IMR-90 (cell line): ENCODE data around the gene LCN2. TPM values are rescaled to one million over a fixed set of nuclear protein-coding genes. Genes with fewer than 3 reads are reported as not detected.

Source experiments
- ATAC-seq: fragments of 200-7000 bp; cut with Tn5 transposase; 2 replicates; pipeline ENCODE4 v1.9.1; 2020; ENCODE audit warnings: low read depth, mild to moderate bottlenecking, moderate library complexity
- BruUV-seq: library from RNA; stranded (reverse); fragments of 400-500 nt; replicated peaks from 2 replicates; lab custom pipeline; 2021; lab: Mats Ljungman, UMichigan
- CTCF ChIA-PET: fragments of 300-600 bp; formaldehyde crosslinking; extraction: SDS; loops from one replicate; lab custom pipeline; 2021; ENCODE audit warnings: antibody characterized with exemption; lab: Yijun Ruan, JAX
- POLR2A ChIA-PET: fragments of 300-600 bp; sonication (Branson Sonifier 250); formaldehyde crosslinking; loops from one replicate; lab custom pipeline; 2022; ENCODE audit warnings: antibody characterized with exemption; ENCODE audit not compliant: unreplicated experiment; lab: Charles Lee
- DNase-seq: peaks from one replicate; pipeline ENCODE4 v3.0.0; 2013
- H2AFZ ChIP-seq: replicated peaks from 2 replicates; pipeline ENCODE3; 2013; ENCODE audit warnings: low read length, mild to moderate bottlenecking; ENCODE audit not compliant: poor library complexity
- H2AK5ac ChIP-seq: 2 replicates; pipeline ENCODE4 v1.6.1; 2013; ENCODE audit warnings: low read depth, low read length, inconsistent platforms
- H2AK9ac ChIP-seq: replicated peaks from 2 replicates; pipeline ENCODE3; 2013; ENCODE audit warnings: mild to moderate bottlenecking, low read depth, low read length, moderate library complexity; ENCODE audit not compliant: poor library complexity
- H2BK120ac ChIP-seq: 2 replicates; pipeline ENCODE4 v1.6.1; 2013; ENCODE audit warnings: low read depth, low read length, inconsistent platforms
- H2BK15ac ChIP-seq: 3 replicates; pipeline ENCODE4 v1.6.1; 2013; ENCODE audit warnings: low read depth, low read length, inconsistent platforms
- H2BK20ac ChIP-seq: 2 replicates; pipeline ENCODE4 v1.6.1; 2013; ENCODE audit warnings: low read depth, mild to moderate bottlenecking, inconsistent platforms, low read length, moderate library complexity
- H2BK5ac ChIP-seq: 2 replicates; pipeline ENCODE4 v1.6.1; 2013; ENCODE audit warnings: mild to moderate bottlenecking, low read depth, low read length, inconsistent platforms; ENCODE audit not compliant: poor library complexity, severe bottlenecking
- H3K14ac ChIP-seq: replicated peaks from 2 replicates; pipeline ENCODE4 v1.6.1; 2013; ENCODE audit warnings: low read depth, low read length, inconsistent platforms
- H3K18ac ChIP-seq: 2 replicates; pipeline ENCODE4 v1.6.1; 2013; ENCODE audit warnings: low read depth, low read length, control low read depth
- H3K23ac ChIP-seq: 2 replicates; pipeline ENCODE4 v1.6.1; 2013; ENCODE audit warnings: low read depth, low read length, inconsistent platforms
- H3K27ac ChIP-seq: 2 replicates; pipeline ENCODE4 v1.5.1; 2013; ENCODE audit warnings: mild to moderate bottlenecking, control low read depth, low read length; ENCODE audit not compliant: insufficient read depth
- H3K27me3 ChIP-seq: 2 replicates; pipeline ENCODE4 v1.6.1; 2013; ENCODE audit warnings: low read length; ENCODE audit not compliant: control insufficient read depth, insufficient read depth
- H3K36me3 ChIP-seq: 2 replicates; pipeline ENCODE4 v1.6.1; 2013; ENCODE audit warnings: low read length, mixed read lengths; ENCODE audit not compliant: control insufficient read depth, insufficient read depth
- H3K4ac ChIP-seq: 2 replicates; pipeline ENCODE4 v1.6.1; 2013; ENCODE audit warnings: low read depth, low read length, inconsistent platforms
- H3K4me1 ChIP-seq: 2 replicates; pipeline ENCODE4 v1.6.1; 2013; ENCODE audit warnings: low read length, mixed read lengths; ENCODE audit not compliant: control insufficient read depth, insufficient read depth
- H3K4me2 ChIP-seq: 2 replicates; pipeline ENCODE4 v1.6.1; 2013; ENCODE audit warnings: low read depth, mild to moderate bottlenecking, control low read depth, low read length, moderate library complexity
- H3K4me3 ChIP-seq: 2 replicates; pipeline ENCODE4 v1.5.1; 2013; ENCODE audit warnings: low read depth, mild to moderate bottlenecking, control low read depth, low read length, moderate library complexity; ENCODE audit not compliant: insufficient read depth
- H3K56ac ChIP-seq: 2 replicates; pipeline ENCODE4 v1.6.1; 2013; ENCODE audit warnings: low read length, inconsistent platforms; ENCODE audit not compliant: insufficient read depth; ENCODE audit errors: extremely low read depth
- H3K79me1 ChIP-seq, 2 experiments: 2 replicates each; pipeline ENCODE4 v1.6.1; 2013; ENCODE audit warnings: low read length in 2 of 2, inconsistent platforms in 1 of 2, low read depth in 1 of 2
- H3K9ac ChIP-seq: 2 replicates; pipeline ENCODE4 v1.6.1; 2013; ENCODE audit warnings: low read depth, low read length, control low read depth
- H3K9me1 ChIP-seq: 2 replicates; pipeline ENCODE4 v1.6.1; 2013; ENCODE audit warnings: low read length, inconsistent platforms; ENCODE audit not compliant: insufficient read depth
- H3K9me3 ChIP-seq: 2 replicates; pipeline ENCODE4 v1.6.1; 2013; ENCODE audit warnings: low read length; ENCODE audit not compliant: control insufficient read depth, insufficient read depth
- H4K20me1 ChIP-seq: 2 replicates; pipeline ENCODE4 v1.6.1; 2013; ENCODE audit warnings: low read length, inconsistent platforms; ENCODE audit not compliant: insufficient read depth
- H4K5ac ChIP-seq: 2 replicates; pipeline ENCODE4 v1.6.1; 2013; ENCODE audit warnings: mild to moderate bottlenecking, low read depth, low read length, control low read depth
- H4K8ac ChIP-seq, 2 experiments: 2 replicates each; pipeline ENCODE4 v1.6.1; 2013; ENCODE audit warnings: low read depth in 2 of 2, low read length in 2 of 2, control low read depth in 1 of 2, inconsistent platforms in 1 of 2
- H4K91ac ChIP-seq: 2 replicates; pipeline ENCODE4 v1.6.1; 2013; ENCODE audit warnings: low read depth, low read length, inconsistent platforms; ENCODE audit not compliant: insufficient read depth
- BHLHE40 ChIP-seq: fragments of 150-350 bp; IDR thresholded peaks from 2 replicates; pipeline ENCODE4 v1.6.1; 2016; ENCODE audit warnings: mild to moderate bottlenecking, low read depth, low read length
- CEBPB ChIP-seq: IDR thresholded peaks from 2 replicates; pipeline ENCODE4 v1.6.1; 2012; ENCODE audit warnings: low read depth, low read length, improper control_type of control experiment
- CHD1 ChIP-seq: IDR thresholded peaks from 2 replicates; pipeline ENCODE4 v1.6.1; 2012; ENCODE audit warnings: low read depth, low read length, improper control_type of control experiment
- FOS ChIP-seq: fragments of 150-350 bp; IDR thresholded peaks from 2 replicates; pipeline ENCODE4 v1.6.1; 2016; ENCODE audit warnings: low read depth, low read length
- MAFK ChIP-seq: IDR thresholded peaks from 2 replicates; pipeline ENCODE4 v1.6.1; 2012; ENCODE audit warnings: low read depth, low read length, improper control_type of control experiment
- MAZ ChIP-seq: IDR thresholded peaks from 2 replicates; pipeline ENCODE4 v1.6.1; 2012; ENCODE audit warnings: low read depth, mild to moderate bottlenecking, low read length, improper control_type of control experiment, moderate library complexity, borderline replicate concordance
- MXI1 ChIP-seq: IDR thresholded peaks from 2 replicates; pipeline ENCODE4 v1.6.1; 2012; ENCODE audit warnings: low read depth, mild to moderate bottlenecking, low read length, moderate library complexity, borderline replicate concordance
- NFE2L2 ChIP-seq: fragments of 150-350 bp; IDR thresholded peaks from 2 replicates; pipeline ENCODE4 v1.6.1; 2016; ENCODE audit warnings: low read depth, mild to moderate bottlenecking, low read length
- POLR2A ChIP-seq: IDR thresholded peaks from 2 replicates; pipeline ENCODE4 v1.6.1; 2012; ENCODE audit warnings: mild to moderate bottlenecking, low read depth, low read length
- RCOR1 ChIP-seq: IDR thresholded peaks from 2 replicates; pipeline ENCODE4 v1.6.1; 2012; ENCODE audit warnings: mild to moderate bottlenecking, low read length, improper control_type of control experiment; ENCODE audit not compliant: insufficient replicate concordance
- SMC3 ChIP-seq: fragments of 150-350 bp; IDR thresholded peaks from 2 replicates; pipeline ENCODE4 v1.6.1; 2016; ENCODE audit warnings: low read depth, mild to moderate bottlenecking, antibody characterized with exemption, low read length, moderate library complexity
- WGBS, 2 experiments: methylation state at CpG; one replicate each; pipeline versions ENCODE4 v1.1.5 to v1.1.7; 2013; ENCODE audit warnings: missing lambda C conversion rate in 2 of 2; ENCODE audit not compliant: insufficient read length in 1 of 2; ENCODE audit errors: extremely low coverage in 2 of 2; 5-methylcytosine and 5-hydroxymethylcytosine counted together
- dilution Hi-C: fragments of 300-500 bp; cut with HindIII; formaldehyde crosslinking; loops from one replicate; pipeline ENCODE4 v1.14.3; 2018; ENCODE audit warnings: low sequenced_read_pairs; ENCODE audit not compliant: unreplicated experiment
- in situ Hi-C: fragments of 300-500 bp; cut with MboI; formaldehyde crosslinking; loops from 3 replicates; pipeline ENCODE4 v1.14.3; 2019; ENCODE audit warnings: low sequenced_read_pairs, inconsistent platforms, mixed read lengths
- intact Hi-C: fragments of 100-400 bp; cut with micrococcal nuclease; formaldehyde crosslinking; loops from 2 replicates; pipeline ENCODE4 v1.10.0; 2022
- polyA plus RNA-seq, 3 experiments: library from polyadenylated mRNA; depleted of rRNA; stranded (reverse); fragments of >200 nt; gene quantifications; 2 replicates each; pipeline ENCODE4 v1.2.3, GENCODE V29; 2012; ENCODE audit warnings: low replicate concordance in 1 of 3
- total RNA-seq: library from RNA; depleted of rRNA; stranded (reverse); fragments of >200 nt; gene quantifications from 2 replicates; pipeline ENCODE4 v1.2.3, GENCODE V29; 2012
- TF ChIP-seq, protein P1 (sequence below): fragments of 150-350 bp; IDR thresholded peaks from 2 replicates; pipeline ENCODE4 v1.6.1; 2017; ENCODE audit warnings: mild to moderate bottlenecking, antibody characterized with exemption, low read length, low read depth
- TF ChIP-seq, protein P2 (sequence below): fragments of 150-350 bp; IDR thresholded peaks from 2 replicates; pipeline ENCODE4 v1.6.1; 2016; ENCODE audit warnings: low read depth, mild to moderate bottlenecking, low read length, moderate library complexity, borderline replicate concordance
- TF ChIP-seq, protein P3 (sequence below): conservative IDR thresholded peaks from 2 replicates; pipeline ENCODE4 v1.5.1; 2012; ENCODE audit warnings: mild to moderate bottlenecking, low read depth, low read length, improper control_type of control experiment

LCN2 gene
- total and polyA plus RNA-seq, 2 of the 4 experiments (the other 2 are of a cell fraction): not detected

DNA sequence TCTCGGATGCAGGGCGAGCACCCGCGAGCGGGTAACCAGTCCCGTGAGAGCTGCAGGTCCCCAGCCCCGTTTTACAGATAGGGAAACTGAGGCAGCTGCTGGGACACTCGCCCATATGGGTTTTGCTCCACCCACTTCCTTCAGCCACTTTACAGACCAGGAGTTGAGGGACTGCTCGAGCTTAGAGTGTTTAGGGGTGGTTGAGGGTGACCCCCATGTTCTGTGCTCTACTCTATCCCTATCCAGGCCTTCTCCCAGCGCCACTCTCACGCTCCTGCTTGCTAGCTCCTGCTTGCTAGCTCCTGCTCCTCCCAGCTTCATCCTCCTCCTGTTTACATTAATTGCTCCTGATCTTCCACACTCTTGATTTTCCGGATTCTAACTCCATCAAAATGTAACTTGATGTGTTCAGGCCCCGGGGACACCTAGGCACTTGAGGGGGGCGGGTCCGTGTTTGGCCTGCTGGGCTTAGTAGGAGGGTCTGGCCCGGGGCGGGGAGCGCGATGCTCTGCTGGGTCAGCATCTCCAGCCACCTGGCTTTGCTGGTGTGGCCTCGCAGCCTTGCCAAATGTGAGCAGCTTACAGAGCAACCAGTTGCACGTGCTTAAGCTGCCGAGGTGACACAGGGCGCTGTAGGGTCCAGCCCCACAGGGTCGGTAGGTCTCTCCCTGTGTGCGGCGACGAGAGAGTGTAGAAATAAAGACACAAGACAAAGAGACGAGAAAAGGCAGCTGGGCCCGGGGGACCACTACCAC, 20.2 kb upstream of the LCN2 start:
- H3K27ac ChIP-seq: peak overlapping the region; percentile 92
- no peak for TF ChIP-seq FOS
- TF ChIP-seq, protein P1, sequence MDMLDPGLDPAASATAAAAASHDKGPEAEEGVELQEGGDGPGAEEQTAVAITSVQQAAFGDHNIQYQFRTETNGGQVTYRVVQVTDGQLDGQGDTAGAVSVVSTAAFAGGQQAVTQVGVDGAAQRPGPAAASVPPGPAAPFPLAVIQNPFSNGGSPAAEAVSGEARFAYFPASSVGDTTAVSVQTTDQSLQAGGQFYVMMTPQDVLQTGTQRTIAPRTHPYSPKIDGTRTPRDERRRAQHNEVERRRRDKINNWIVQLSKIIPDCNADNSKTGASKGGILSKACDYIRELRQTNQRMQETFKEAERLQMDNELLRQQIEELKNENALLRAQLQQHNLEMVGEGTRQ: no peak
- no peak for TF ChIP-seq POLR2A
- no peak for TF ChIP-seq RCOR1
- no peak for TF ChIP-seq CHD1
- no peak for TF ChIP-seq MAZ
- TF ChIP-seq MAFK: no peak
- TF ChIP-seq CEBPB: no peak
- TF ChIP-seq, protein P2, sequence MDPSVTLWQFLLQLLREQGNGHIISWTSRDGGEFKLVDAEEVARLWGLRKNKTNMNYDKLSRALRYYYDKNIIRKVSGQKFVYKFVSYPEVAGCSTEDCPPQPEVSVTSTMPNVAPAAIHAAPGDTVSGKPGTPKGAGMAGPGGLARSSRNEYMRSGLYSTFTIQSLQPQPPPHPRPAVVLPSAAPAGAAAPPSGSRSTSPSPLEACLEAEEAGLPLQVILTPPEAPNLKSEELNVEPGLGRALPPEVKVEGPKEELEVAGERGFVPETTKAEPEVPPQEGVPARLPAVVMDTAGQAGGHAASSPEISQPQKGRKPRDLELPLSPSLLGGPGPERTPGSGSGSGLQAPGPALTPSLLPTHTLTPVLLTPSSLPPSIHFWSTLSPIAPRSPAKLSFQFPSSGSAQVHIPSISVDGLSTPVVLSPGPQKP: no peak
- no peak for TF ChIP-seq NFE2L2
- no peak for TF ChIP-seq BHLHE40
- TF ChIP-seq MXI1: no peak
- TF ChIP-seq, protein P3, sequence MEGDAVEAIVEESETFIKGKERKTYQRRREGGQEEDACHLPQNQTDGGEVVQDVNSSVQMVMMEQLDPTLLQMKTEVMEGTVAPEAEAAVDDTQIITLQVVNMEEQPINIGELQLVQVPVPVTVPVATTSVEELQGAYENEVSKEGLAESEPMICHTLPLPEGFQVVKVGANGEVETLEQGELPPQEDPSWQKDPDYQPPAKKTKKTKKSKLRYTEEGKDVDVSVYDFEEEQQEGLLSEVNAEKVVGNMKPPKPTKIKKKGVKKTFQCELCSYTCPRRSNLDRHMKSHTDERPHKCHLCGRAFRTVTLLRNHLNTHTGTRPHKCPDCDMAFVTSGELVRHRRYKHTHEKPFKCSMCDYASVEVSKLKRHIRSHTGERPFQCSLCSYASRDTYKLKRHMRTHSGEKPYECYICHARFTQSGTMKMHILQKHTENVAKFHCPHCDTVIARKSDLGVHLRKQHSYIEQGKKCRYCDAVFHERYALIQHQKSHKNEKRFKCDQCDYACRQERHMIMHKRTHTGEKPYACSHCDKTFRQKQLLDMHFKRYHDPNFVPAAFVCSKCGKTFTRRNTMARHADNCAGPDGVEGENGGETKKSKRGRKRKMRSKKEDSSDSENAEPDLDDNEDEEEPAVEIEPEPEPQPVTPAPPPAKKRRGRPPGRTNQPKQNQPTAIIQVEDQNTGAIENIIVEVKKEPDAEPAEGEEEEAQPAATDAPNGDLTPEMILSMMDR: no peak
- no peak for TF ChIP-seq SMC3

More for the DNA sequence above, 20.2 kb upstream of the LCN2 start:
- peak overlapping the region; percentile 88 for H2AK9ac ChIP-seq
- H3K36me3 ChIP-seq: peaks cover 1% of the 10 kb centered on the region; the same call in 1 of the 2 replicates
- H3K14ac ChIP-seq: peak overlapping the region; percentile 96
- H3K56ac ChIP-seq: peak overlapping the region; percentile 63
- peak overlapping the region; percentile 94 for H3K9ac ChIP-seq
- ATAC-seq (no peak), DNase-seq (no peak)
- dilution Hi-C loops: no loop called here
- H4K20me1 ChIP-seq: peaks cover 17% of the 10 kb centered on the region; the same call in 1 of the 2 replicates
- H2BK20ac ChIP-seq: no peak overlapping the region
- WGBS, 2 experiments: 84% methylated on average over 16 of the region's 29 CpGs; no CpG with 5 or more reads in 1 of the 2 experiments
- peak overlapping the region; percentile 56 to 86; a peak in 2 of 4 replicates for H4K8ac ChIP-seq
- H3K27me3 ChIP-seq: peaks cover 9% of the 10 kb centered on the region
- H4K91ac ChIP-seq: no peak overlapping the region
- H3K4me1 ChIP-seq: peaks cover 10% of the 10 kb centered on the region; the same call in 1 of the 2 replicates
- peak overlapping the region; percentile 33; the same call in 1 of the 2 replicates for H3K23ac ChIP-seq
- intact Hi-C loops: no loop called here
- H3K9me1 ChIP-seq: peaks cover 10% of the 10 kb centered on the region
- no peak overlapping the region; the same call in 1 of the 2 replicates for H3K18ac ChIP-seq
- H3K4me2 ChIP-seq: peak overlapping the region; percentile 94
- no peak overlapping the region for H4K5ac ChIP-seq
- POLR2A ChIA-PET: no interaction called here
- no peak overlapping the region for H2BK15ac ChIP-seq
- peak overlapping the region; percentile 64; the same call in 1 of the 2 replicates for H2BK120ac ChIP-seq
- CTCF ChIA-PET: interaction anchor here (1.0 to 1.3 kb wide), 2 partner anchors 11 to 12 kb away, joined by 3 read pairs; no protein-coding TSS in a partner anchor
- BruUV-seq: no TSS peak
- peaks cover 9 to 39% of the 10 kb centered on the region in 2 experiments; a peak in 3 of 4 replicates for H3K79me1 ChIP-seq
- H2AFZ ChIP-seq: peak overlapping the region; percentile 99
- peak overlapping the region; percentile 84 for H2AK5ac ChIP-seq
- no peaks in the 10 kb centered on the region; the same call in 1 of the 2 replicates for H3K9me3 ChIP-seq
- in situ Hi-C loops: no loop called here
- peak overlapping the region; percentile 93 for H3K4ac ChIP-seq
- H3K4me3 ChIP-seq: peak overlapping the region; percentile 96
- peak overlapping the region; percentile 88 for H2BK5ac ChIP-seq
